HCT116 (cell line): Measurements from ENCODE around the gene EHD1. TPM values are rescaled to one million over a fixed set of nuclear protein-coding genes. Genes with fewer than 3 reads are reported as not detected.

Source experiments
- ATAC-seq: fragments of 200-7000 bp; cut with Tn5 transposase; 2 replicates; pipeline ENCODE4 v1.9.1; 2020; ENCODE audit warnings: mild to moderate bottlenecking, moderate library complexity
- BruUV-seq: library from RNA; stranded (reverse); fragments of 400-500 nt; replicated peaks from 2 replicates; lab custom pipeline; 2021; lab: Mats Ljungman, UMichigan
- CTCF ChIA-PET: fragments of 300-600 bp; sonication (Branson Sonifier 250); formaldehyde crosslinking; loops from one replicate; lab custom pipeline; 2021; ENCODE audit warnings: antibody characterized with exemption; lab: Charles Lee
- POLR2A ChIA-PET: fragments of 300-600, 350-600 bp; sonication (Branson Sonifier 250); formaldehyde crosslinking; loops from one replicate; lab custom pipeline; 2021; ENCODE audit warnings: antibody characterized with exemption; lab: Charles Lee
- RAD21 ChIA-PET, 2 experiments: fragments of 300-600 bp; sonication (Branson Sonifier 250); formaldehyde crosslinking; loops; one replicate each; lab custom pipeline; 2023; ENCODE audit warnings: low total read pairs in 2 of 2; ENCODE audit not compliant: uncharacterized antibody in 2 of 2, unreplicated experiment in 2 of 2, low non-redundant PET in 1 of 2; lab: Charles Lee
- DNase-seq: peaks from one replicate; pipeline ENCODE4 v3.0.0-alpha.2; 2010; ENCODE audit warnings: low read depth, low spot score
- H2AFZ ChIP-seq: fragments of 200-600 bp; shearing (Covaris generic), sonication (generic); 2 replicates; pipeline ENCODE4 v1.6.1; 2017; ENCODE audit warnings: low read depth, mixed run types, mixed read lengths, antibody characterized with exemption, low read length; ENCODE audit not compliant: poor library complexity, severe bottlenecking
- H3K27ac ChIP-seq: 2 replicates; pipeline ENCODE4 v1.5.1; 2012; ENCODE audit warnings: low read depth, low read length
- H3K27me3 ChIP-seq: fragments of 200-600 bp; sonication (generic); 2 replicates; pipeline ENCODE4 v1.6.1; 2016; ENCODE audit warnings: mixed run types, low read length, mixed read lengths; ENCODE audit not compliant: insufficient read depth
- H3K36me3 ChIP-seq, 2 experiments: fragments of 200-500 bp in 1 of 2; fragments of 200-600 bp in 1 of 2; sonication (Bioruptor generic) in 1 of 2; sonication (generic) in 1 of 2; 2 replicates each; pipeline versions ENCODE4 v1.5.1 to v1.6.1; 2014 to 2016; ENCODE audit warnings: low read length in 2 of 2, inconsistent platforms in 1 of 2, mixed read lengths in 1 of 2, mixed run types in 1 of 2; ENCODE audit not compliant: insufficient read depth in 2 of 2, control insufficient read depth in 1 of 2
- H3K4me1 ChIP-seq, 2 experiments: fragments of 200-600 bp in 1 of 2; sonication (generic) in 1 of 2; 2 replicates each; pipeline versions ENCODE4 v1.5.1 to v1.6.1; 2012 to 2017; ENCODE audit warnings: low read length in 2 of 2, inconsistent platforms in 1 of 2, mild to moderate bottlenecking in 1 of 2, mixed read lengths in 1 of 2, mixed run types in 1 of 2, moderate library complexity in 1 of 2; ENCODE audit not compliant: insufficient read depth in 2 of 2, control insufficient read depth in 1 of 2
- H3K4me2 ChIP-seq: fragments of 200-600 bp; sonication (generic); 2 replicates; pipeline ENCODE4 v1.6.1; 2017; ENCODE audit warnings: mixed run types, low read length, mixed read lengths
- H3K4me3 ChIP-seq, 2 experiments: fragments of 200-600 bp in 1 of 2; sonication (generic) in 1 of 2; replicated peaks in 1 of 2; 2 replicates each; pipeline ENCODE4 v1.5.1; 2011 to 2016; ENCODE audit warnings: low read length in 2 of 2, control low read depth in 1 of 2, low read depth in 1 of 2, mild to moderate bottlenecking in 1 of 2, mixed read lengths in 1 of 2, mixed run types in 1 of 2
- H3K79me2 ChIP-seq: fragments of 200-600 bp; sonication (generic); 2 replicates; pipeline ENCODE4 v1.6.1; 2017; ENCODE audit warnings: mild to moderate bottlenecking, mixed run types, low read length, moderate library complexity, mixed read lengths; ENCODE audit not compliant: insufficient read depth
- H3K9ac ChIP-seq: fragments of 200-600 bp; sonication (generic); 2 replicates; pipeline ENCODE4 v1.6.1; 2016; ENCODE audit warnings: low read length, mixed read lengths
- H3K9me2 ChIP-seq: fragments of 200-600 bp; sonication (generic), shearing (Covaris generic); 2 replicates; pipeline ENCODE4 v1.6.1; 2017; ENCODE audit warnings: mixed run types, mild to moderate bottlenecking, moderate library complexity; ENCODE audit not compliant: insufficient read depth
- H3K9me3 ChIP-seq, 2 experiments: fragments of 200-500 bp in 1 of 2; fragments of 200-600 bp in 1 of 2; sonication (Bioruptor generic) in 1 of 2; sonication (generic) in 1 of 2; 2 replicates each; pipeline ENCODE4 v1.6.1; 2014 to 2017; ENCODE audit warnings: low read length in 2 of 2, mixed read lengths in 2 of 2, inconsistent platforms in 1 of 2, low read depth in 1 of 2, mild to moderate bottlenecking in 1 of 2, mixed run types in 1 of 2, moderate library complexity in 1 of 2; ENCODE audit not compliant: control insufficient read depth in 1 of 2, insufficient read depth in 1 of 2
- H4K20me1 ChIP-seq: fragments of 200-600 bp; sonication (generic), shearing (Covaris generic); 2 replicates; pipeline ENCODE4 v1.6.1; 2017; ENCODE audit warnings: mixed run types, mild to moderate bottlenecking, moderate library complexity; ENCODE audit not compliant: insufficient read depth
- CBX3 ChIP-seq: IDR thresholded peaks from 2 replicates; pipeline ENCODE4 v1.6.1; 2012; ENCODE audit warnings: low read depth
- EGR1 ChIP-seq: IDR thresholded peaks from 2 replicates; pipeline ENCODE4 v1.6.1; 2012; ENCODE audit warnings: low read depth
- ELF1 ChIP-seq: IDR thresholded peaks from 2 replicates; pipeline ENCODE4 v1.6.1; 2012; ENCODE audit warnings: low read depth, borderline replicate concordance
- EZH2 ChIP-seq: fragments of 200-600 bp; sonication (generic); IDR thresholded peaks from 2 replicates; pipeline ENCODE4 v1.6.1; 2017; ENCODE audit warnings: antibody characterized with exemption, mixed run types
- EZH2phosphoT487 ChIP-seq: fragments of 200-600 bp; IDR thresholded peaks from 2 replicates; pipeline ENCODE4 v1.6.1; 2018; ENCODE audit warnings: antibody characterized with exemption, borderline replicate concordance
- FOSL1 ChIP-seq: IDR thresholded peaks from 2 replicates; pipeline ENCODE4 v1.6.1; 2012; ENCODE audit warnings: low read depth
- JUND ChIP-seq: IDR thresholded peaks from 2 replicates; pipeline ENCODE4 v1.6.1; 2012
- POLR2A ChIP-seq: IDR thresholded peaks from 2 replicates; pipeline ENCODE4 v1.7.0; 2011; ENCODE audit warnings: borderline replicate concordance; ENCODE audit not compliant: insufficient read depth, insufficient read length; ENCODE audit errors: extremely low read depth
- POLR2AphosphoS5 ChIP-seq: IDR thresholded peaks from 2 replicates; pipeline ENCODE4 v1.6.1; 2011; ENCODE audit warnings: mild to moderate bottlenecking, low read depth, low read length, moderate library complexity
- RAD21 ChIP-seq: IDR thresholded peaks from 2 replicates; pipeline ENCODE4 v1.6.1; 2012; ENCODE audit warnings: low read depth, mild to moderate bottlenecking
- SP1 ChIP-seq: IDR thresholded peaks from 2 replicates; pipeline ENCODE4 v1.6.1; 2012; ENCODE audit warnings: low read depth
- SRF ChIP-seq: IDR thresholded peaks from 2 replicates; pipeline ENCODE4 v1.6.1; 2012; ENCODE audit warnings: low read depth
- TCF7L2 ChIP-seq: IDR thresholded peaks from 2 replicates; pipeline ENCODE4 v1.7.0; 2011; ENCODE audit warnings: borderline replicate concordance, inconsistent platforms; ENCODE audit not compliant: insufficient read depth, insufficient read length; ENCODE audit errors: extremely low read depth
- YY1 ChIP-seq: IDR thresholded peaks from 2 replicates; pipeline ENCODE4 v1.6.1; 2011; ENCODE audit warnings: low read length, low read depth, moderate library complexity, mild to moderate bottlenecking; ENCODE audit not compliant: insufficient replicate concordance; ENCODE audit errors: extremely low read depth
- intact Hi-C: fragments of 100-400 bp; cut with micrococcal nuclease; formaldehyde crosslinking; loops from 2 replicates; pipeline ENCODE4 v1.10.0; 2022
- total RNA-seq: library from RNA; stranded (reverse); gene quantifications from one replicate; pipeline ENCODE4 v1.2.1, GENCODE V29; 2021; ENCODE audit not compliant: unreplicated experiment
- TF ChIP-seq, protein P1 (sequence below): IDR thresholded peaks from 2 replicates; pipeline ENCODE4 v1.6.1; 2011; ENCODE audit warnings: mild to moderate bottlenecking, low read length, moderate library complexity; ENCODE audit not compliant: insufficient replicate concordance; ENCODE audit errors: extremely low read depth
- TF ChIP-seq, protein P2 (sequence below): IDR thresholded peaks from 2 replicates; pipeline ENCODE4 v1.6.1; 2012
- TF ChIP-seq, protein P3 (sequence below): IDR thresholded peaks from 2 replicates; pipeline ENCODE4 v1.6.1; 2012

The EHD1 gene
- total RNA-seq, 1 experiment from 2014 or later = 48.1 TPM

DNA sequence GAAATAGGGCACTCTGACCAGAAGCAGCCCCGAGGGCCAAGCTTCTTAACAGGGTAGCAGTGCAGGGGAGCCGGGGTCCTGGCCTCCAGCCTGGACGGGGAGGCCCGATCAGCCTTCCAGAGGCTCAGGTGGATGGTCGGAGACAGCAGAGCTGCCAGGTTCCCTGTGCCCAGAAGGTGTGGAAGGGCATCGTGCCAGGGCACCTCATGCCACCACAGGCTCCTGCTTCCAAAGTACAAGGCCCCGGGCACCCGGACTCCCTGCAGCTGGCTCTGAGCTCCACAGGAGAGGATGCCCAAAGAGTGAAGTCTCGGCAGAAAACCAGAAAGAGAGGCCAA is 14.3 kb downstream of the EHD1 start:
- POLR2A ChIA-PET = interaction anchor here (0.8 to 2.2 kb wide), 4 partner anchors 9 to 13 kb away, joined by 3 to 8 read pairs (median 4); no protein-coding TSS in a partner anchor
- Histone ChIP-seq H2AFZ (no peak overlapping the region), H4K20me1 (no peaks in the 10 kb centered on the region), H3K36me3 (peaks cover 6 to 16% of the 10 kb centered on the region in 2 experiments; a peak in 3 of 4 replicates), H3K9me3 (no peaks in the 10 kb centered on the region), H3K27me3 (no peaks in the 10 kb centered on the region), H3K4me1 (peaks cover 6 to 74% of the 10 kb centered on the region in 2 experiments; a peak in 3 of 4 replicates), H3K9ac (no peak overlapping the region), H3K9me2 (no peaks in the 10 kb centered on the region), H3K4me2 (no peak overlapping the region), H3K27ac (peak overlapping the region; percentile 20; the same call in 1 of the 2 replicates), H3K79me2 (peaks cover 84% of the 10 kb centered on the region), H3K4me3 (no peak overlapping the region)
- RAD21 ChIA-PET = no interaction called here
- ATAC-seq = no peak
- no peak for DNase-seq
- intact Hi-C loops = no loop called here
- BruUV-seq = no TSS peak
- CTCF ChIA-PET = interaction anchor here (1.7 kb wide), 1 partner anchor 16 kb away, joined by 6 read pairs; no protein-coding TSS in a partner anchor
- TF ChIP-seq, protein P1, sequence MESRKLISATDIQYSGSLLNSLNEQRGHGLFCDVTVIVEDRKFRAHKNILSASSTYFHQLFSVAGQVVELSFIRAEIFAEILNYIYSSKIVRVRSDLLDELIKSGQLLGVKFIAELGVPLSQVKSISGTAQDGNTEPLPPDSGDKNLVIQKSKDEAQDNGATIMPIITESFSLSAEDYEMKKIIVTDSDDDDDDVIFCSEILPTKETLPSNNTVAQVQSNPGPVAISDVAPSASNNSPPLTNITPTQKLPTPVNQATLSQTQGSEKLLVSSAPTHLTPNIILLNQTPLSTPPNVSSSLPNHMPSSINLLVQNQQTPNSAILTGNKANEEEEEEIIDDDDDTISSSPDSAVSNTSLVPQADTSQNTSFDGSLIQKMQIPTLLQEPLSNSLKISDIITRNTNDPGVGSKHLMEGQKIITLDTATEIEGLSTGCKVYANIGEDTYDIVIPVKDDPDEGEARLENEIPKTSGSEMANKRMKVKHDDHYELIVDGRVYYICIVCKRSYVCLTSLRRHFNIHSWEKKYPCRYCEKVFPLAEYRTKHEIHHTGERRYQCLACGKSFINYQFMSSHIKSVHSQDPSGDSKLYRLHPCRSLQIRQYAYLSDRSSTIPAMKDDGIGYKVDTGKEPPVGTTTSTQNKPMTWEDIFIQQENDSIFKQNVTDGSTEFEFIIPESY = no peak
- TF ChIP-seq SP1 = no peak
- no peak for TF ChIP-seq ELF1
- no peak for TF ChIP-seq YY1
- no peak for TF ChIP-seq CBX3
- TF ChIP-seq, protein P2, sequence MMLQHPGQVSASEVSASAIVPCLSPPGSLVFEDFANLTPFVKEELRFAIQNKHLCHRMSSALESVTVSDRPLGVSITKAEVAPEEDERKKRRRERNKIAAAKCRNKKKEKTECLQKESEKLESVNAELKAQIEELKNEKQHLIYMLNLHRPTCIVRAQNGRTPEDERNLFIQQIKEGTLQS = no peak
- no peak for TF ChIP-seq POLR2AphosphoS5
- no peak for TF ChIP-seq FOSL1
- TF ChIP-seq RAD21 = no peak
- TF ChIP-seq SRF = no peak
- no peak for TF ChIP-seq EGR1
- TF ChIP-seq JUND = no peak
- no peak for TF ChIP-seq POLR2A
- TF ChIP-seq EZH2phosphoT487 = no peak
- no peak for TF ChIP-seq EZH2
- TF ChIP-seq, protein P3, sequence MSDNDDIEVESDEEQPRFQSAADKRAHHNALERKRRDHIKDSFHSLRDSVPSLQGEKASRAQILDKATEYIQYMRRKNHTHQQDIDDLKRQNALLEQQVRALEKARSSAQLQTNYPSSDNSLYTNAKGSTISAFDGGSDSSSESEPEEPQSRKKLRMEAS = no peak
- TF ChIP-seq TCF7L2 = no peak
